SKM-1 treated with dmso at 0.1 percent for 144 hours (cell line): ENCODE data around the gene TOX2.

Experiments used
- DNase-seq: peaks from one replicate; lab custom pipeline; 2025; ENCODE audit not compliant: unreplicated experiment; lab: John Stamatoyannopoulos, UW

TOX2 gene

DNA sequence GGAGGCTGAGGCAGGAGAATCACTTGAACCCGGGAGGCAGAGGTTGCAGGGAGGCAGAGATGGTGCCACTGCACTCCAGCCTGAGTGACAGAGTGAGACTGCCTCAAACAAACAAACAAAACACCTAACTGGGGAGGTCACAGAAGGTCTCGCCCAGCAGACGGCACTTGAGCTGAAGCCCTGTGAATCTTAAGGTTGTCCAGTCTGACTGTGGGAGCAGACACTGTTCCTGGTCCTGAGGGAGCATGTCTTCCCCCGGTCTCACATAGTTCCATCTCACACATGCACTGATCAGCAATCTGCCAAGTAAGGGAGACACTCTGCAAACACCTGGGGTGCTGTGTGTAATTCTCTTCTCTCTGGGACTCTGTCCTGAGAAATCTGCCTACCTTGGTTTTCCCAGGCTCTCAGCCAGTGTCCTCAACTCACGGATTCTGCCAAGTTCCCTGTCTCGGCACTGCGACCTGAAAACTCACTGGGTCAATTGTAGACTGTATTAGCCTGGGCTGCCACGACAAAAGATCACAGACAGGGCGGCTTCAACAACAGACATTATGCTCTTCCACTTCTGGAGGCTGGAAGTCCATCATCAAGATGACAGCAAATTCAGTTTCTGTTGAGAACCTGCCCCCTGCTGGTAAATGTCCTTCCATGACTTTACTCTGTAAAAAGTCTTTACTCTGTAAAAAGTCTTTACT is 178.0 kb downstream of the TOX2 start:
- DNase-seq: peak; percentile 61

DNA sequence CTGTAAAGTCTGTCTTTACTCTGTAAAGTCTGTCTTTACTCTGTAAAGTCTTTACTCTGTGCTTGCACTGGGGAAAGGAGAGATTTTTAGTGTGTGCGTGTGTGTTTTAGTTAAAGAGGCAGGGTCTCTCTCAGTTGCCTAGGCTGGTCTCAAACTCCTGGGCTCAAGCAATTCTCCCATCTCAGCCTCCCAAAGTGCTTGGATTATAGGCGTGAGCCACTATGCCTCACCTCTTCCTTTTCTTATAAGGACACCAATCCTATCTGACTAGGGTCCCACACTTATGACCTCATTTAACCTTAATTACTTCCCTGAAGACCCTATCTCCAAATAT is 178.6 kb downstream of the TOX2 start:
- no peak for DNase-seq

DNA sequence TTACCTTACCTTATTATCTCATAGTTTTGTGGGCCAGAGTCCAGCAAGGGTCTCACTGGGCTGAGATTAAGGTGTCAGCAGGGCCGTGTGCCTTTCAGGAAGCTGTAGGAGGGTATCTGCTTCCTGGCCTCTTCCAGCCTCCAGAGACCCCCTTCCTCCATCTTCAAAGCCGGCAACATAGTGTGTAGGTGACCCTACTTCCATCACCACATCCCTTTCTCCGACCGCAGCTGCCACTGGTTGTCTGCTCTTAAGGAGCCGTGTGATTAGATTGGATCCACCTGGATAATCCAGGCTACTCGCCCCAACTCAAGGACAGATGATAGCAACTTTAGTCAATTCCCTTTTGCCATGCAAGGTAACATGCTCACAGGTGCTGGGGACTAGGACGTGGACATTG is 181.2 kb downstream of the TOX2 start:
- DNase-seq: no peak

DNA sequence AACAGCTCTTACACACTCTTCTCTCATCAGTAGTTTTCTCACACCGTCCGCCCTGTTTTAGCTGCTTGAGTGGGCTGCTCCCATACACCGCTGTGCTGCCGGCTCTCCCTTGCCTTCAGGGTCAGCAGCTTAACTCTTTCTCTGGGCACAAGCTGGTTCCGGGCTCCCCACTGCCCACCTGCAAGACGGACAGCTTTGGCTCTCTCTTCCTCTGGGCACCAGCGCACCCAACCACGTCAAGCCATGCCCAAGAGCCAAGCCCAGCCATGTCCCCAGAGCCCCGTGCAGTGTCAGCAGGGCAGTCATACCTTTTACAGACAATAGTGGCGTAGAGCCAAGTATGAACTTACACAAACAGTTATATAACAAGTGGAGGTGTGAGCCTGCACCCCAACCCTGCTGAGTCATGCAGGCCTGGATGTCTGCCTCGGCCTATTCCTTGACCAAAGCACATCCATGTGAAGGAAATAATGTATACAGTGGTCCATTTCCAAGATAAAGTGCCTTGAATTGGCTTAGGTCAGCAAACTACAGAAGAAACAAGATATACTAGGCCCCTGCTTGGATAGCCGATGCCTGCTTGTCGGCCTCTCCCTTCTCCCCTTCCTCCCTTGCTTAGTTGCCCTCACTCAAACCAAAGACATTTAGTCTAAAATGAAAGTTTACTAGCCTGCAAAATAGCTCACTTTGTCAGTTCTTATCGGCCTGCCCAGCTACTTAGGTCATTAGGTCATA is 183.0 kb downstream of the TOX2 start:
- DNase-seq: no peak

DNA sequence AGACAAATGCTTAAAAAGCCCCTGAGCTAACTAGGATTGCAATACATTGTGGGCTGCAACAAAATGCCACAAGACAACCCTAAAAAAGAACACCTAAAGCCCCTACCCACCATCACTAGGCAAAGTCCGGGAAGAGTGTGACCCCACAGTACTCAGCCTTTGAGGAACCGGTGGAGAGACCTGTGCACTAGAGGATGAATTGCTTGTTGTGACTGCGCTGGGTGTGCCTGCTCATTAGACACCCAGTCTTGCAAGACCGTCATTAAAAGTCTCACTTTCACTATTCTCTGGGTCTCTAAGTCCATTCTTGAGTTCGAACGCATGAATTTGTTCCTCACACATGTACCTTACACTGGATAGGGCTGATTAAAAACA is 183.6 kb downstream of the TOX2 start:
- DNase-seq: no peak

DNA sequence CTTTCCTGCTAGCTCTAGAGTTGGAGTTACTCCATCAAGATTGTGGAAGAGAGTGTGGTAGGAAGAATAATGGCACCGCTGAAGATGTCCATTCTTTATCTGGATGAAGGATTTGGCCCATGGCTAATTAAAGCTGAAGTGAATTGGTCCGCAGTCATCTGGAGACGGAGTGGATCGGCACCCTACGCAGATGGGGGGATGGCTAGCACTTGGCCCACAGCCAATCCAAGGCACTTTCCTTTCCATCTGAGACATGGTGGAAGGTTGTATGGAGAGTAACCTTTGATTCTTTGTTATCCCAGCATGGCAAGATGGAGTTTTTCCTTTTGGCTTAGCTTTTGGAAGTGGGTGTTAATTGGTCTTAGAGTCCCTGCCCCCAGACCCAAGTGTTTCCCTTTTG is 184.0 kb downstream of the TOX2 start:
- DNase-seq: no peak

DNA sequence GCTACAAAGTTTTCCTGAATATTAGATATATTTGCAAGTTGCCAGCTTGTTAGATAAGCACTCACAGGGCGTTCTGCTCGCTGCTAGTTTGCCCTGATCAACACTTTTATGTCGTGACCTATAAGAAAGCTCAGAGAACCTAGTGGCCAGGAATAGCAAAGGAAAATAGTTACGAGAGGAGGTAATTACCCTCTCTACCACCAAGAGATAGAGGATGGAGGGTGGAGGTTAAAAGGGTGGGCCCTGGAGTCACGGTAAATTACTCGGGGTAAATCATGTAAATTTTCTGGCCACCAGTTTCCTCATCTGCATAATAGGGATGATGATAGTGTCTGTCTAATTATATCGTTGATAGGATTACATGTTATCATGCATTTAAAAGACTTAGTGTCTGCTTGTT is 185.2 kb downstream of the TOX2 start:
- no peak for DNase-seq

DNA sequence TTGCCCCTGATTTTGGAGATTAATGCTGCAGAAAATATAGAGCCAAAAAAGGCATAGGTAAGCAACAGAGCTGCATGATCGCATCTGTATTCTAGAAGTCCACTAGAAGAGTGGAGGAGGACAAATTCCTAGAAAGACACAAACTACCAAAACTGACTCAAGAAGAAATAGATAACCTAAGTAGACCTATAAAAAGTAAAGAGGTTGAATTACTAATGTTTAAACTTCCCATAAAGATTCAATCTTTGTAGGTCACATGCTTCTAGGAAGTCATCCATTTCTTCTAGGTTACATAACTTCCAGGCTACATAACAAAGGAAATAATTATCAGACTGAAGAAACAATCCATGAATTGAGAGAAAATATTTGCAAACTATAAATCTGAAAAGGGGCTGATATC is 187.9 kb downstream of the TOX2 start:
- DNase-seq: no peak

DNA sequence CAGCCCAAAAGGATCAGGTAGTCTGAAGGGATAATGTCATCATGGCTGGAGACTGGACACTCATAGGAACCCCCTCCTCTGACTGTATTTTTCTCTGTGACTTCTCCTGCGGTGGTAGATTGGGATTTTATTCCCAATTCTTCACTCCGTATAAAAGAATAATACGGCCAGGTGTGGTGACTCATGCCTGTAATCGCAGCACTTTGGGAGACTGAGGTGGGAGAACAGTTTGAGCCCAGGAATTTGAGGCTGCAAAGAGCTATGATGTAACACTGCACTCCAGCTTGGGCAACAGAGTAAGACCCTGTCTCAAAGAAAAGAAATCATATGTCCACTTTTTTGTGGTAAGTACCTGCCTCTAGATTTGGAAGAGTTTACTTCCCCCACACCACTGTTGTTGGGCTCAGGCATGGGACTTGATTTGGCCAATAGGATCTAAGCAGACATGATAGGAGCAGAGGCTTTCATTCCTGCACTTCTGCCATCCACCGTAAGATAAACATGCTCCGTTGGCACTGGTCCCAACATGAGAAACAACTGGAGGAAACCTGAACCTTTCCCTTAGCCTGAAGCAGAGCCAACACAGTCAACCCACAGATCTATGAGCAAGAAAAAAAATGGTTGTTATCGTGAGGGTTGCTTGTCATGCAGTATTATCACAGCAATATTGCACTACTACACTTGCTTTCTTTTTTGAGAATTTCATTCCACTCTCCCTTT is 190.3 kb downstream of the TOX2 start:
- DNase-seq: no peak

DNA sequence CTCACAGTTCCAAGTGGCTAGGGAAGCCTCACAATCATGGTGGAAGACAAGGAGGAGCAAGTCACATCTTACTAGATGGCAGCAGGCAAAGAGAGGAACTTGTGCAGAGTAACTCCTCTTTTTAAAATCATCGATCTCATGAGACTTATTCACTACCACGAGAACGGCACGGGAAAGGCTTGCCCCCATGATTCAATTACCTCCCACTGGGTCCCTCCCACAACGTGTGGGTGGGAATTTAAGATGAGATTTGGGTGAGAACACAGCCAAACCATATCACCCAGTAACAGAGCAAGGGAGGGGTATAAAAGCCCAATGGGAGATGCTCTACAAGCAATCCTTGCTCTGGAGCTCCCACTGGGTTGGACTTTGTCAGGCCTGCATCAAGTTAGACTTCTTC is 192.0 kb downstream of the TOX2 start:
- DNase-seq: no peak

DNA sequence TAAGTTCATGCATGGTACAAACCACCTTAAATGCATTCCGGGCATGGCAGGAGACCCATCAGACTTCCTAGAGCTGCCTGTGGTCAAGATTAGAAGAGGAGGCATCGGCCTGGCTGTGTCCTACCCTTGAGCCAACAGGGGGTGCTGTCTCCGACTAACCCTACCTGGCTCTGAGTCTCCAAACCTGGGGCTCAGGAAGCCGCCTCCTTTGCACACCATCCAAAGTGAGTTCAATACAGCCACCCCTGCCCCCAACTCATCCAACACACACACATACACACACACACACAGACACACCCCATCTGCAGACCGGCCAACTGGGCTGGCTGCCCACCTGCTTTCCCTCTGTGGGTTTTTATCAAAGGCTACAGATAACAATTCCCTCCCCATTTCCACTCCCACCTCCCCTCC is 195.3 kb downstream of the TOX2 start:
- no peak for DNase-seq

DNA sequence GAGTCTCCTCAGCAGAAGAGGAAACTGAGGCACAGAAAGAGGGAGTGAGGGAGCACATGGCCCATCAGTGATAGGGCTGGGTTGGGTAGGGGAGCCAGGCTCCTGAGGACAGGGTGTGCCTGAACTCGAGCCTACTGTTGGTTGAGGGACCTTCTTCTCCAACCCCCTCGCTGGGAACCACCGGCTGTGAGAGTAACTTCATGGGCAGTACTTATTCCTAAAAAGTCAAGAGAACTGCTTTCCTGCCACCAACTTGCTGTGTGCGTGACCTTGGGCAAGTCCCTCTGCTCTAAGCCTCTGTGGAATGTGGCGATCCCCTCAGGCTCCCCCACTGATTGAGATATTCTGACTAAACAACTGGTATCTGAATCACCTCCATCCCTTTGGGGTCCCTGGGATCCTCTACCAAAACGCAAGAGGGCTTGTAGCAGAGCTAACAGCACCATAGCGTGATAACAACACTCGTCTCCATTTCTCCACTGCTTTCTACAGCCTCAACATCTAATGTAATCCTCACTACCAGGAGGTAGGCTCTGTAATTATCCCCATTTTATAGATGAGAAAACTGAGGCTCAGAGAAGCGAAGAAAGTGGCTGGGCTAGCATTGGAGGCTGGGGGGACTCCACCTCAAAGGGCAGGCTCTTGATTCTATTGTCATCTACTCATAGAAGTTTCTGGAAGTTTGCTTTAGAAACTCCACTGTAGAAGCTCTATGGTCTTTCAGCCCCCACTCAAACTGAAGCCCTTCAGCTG is 196.3 kb downstream of the TOX2 start:
- no peak for DNase-seq

DNA sequence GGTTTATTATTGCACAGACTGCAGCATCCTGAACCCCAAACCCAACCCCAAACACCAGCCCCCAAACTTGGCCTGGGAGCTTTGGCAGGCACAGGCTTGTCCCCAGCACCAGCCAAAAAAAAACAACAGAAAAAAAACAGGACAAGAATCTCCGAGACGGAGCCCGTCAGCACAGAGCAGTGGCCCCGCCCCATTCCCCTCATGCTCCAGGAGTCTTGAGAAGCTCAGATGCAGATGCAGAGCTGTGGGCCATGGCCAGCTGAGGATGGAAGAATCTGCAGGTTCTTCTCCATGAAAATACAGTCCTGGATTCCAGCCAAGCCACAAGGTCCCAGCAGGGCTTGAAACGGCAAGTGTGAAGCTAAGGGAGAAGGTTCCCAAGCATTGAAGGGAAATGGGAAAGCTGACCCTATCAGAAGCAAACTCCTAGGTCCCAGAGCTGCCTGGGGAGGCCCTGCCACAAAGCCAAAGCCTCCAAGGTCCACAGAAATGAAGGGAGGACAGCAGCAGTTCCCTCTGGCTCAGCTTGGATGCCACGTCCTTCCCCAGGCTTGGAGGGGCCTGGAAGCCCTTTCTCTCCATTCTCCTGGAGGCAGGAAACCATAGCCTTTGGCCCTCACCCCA is 197.2 kb downstream of the TOX2 start:
- DNase-seq: no peak

DNA sequence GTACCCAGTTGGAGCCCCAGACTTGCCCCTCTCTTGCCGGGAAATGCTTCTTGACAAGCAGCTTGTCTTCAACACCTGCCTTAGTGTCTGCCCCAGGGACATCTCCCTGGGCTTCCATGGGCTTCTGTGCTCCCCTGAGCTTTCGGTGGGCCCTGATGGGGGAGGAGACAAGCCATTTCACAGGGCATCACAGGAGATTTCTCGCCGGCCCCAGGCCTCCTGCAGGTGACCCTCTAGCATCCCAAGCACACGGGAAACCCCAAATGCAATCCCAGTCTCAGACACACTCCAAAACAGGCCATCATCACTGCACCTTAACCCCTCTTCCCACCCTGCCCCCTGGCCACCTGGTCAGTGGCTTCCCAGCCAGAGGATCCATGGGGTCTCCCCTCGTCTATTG is 197.8 kb downstream of the TOX2 start:
- no peak for DNase-seq

DNA sequence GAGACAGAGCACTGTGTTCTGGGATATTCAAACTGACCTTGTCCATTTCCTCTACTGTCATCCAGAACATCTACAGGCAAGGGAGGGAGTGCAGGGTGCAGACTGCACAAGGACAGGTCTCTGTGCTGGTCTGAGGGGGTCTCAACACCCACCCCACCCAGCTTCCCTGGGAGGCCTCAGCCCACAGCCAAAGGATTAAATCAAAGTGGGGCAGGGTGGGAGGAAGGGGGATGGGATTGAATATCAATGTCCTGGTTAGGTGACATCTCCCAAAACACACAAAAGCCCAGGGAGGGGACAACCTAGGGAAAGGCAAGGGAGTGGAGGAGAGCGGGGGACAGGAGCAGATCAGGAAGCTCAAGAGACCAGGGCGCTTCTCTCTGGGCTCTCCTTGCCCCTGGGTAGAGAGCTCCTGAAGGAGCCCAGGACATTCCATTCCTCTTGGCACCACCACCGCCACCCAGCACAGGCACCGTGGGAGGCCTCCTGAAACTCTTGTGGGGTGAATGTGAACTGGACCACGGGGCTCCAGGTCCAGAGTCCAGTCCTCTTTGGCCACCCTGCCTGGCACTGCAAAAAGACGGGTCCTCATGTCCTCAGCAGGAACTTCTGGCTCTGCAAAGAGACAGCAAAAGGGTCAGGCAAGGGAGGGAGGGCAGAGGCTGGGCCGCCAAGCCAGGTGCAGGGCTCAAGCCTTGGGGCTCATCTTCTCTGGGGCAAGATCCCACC is 198.4 kb downstream of the TOX2 start:
- DNase-seq: no peak

DNA sequence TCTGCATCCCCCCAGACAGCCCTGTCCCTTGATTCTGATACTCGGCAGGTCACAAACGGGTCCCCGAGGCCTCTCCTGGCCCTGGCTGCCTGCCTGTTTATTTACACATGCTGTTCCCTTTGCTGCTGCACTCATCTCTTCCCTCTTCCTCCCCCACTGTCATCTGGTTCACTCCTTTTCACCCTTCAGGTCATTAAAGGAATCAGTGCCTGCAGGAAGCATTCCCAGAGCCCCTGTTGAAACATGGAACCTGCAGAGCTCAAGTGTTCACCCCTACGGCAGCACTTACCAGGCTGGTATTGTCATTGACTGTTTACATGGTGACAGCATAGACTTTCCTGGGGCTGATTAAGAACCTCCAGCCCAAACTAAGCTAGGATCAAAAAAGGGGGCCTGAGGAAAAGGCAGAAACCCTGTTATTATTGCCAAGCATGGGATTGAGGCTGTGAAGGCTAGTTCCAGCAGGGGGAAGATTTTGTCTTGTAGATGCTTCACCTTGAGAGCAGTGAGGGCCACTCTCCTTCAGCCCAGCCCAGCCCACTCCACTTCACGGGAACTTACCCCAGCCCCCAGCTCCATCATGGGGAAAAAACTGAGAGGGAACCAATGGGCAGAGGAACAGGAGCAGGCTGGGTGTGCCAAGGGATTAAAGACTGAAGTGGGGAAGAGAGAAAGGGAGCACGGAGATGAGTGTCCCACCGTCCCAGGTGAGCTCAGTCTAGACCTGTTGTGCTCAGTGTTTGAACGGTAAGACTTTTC is 199.1 kb downstream of the TOX2 start:
- no peak for DNase-seq

DNA sequence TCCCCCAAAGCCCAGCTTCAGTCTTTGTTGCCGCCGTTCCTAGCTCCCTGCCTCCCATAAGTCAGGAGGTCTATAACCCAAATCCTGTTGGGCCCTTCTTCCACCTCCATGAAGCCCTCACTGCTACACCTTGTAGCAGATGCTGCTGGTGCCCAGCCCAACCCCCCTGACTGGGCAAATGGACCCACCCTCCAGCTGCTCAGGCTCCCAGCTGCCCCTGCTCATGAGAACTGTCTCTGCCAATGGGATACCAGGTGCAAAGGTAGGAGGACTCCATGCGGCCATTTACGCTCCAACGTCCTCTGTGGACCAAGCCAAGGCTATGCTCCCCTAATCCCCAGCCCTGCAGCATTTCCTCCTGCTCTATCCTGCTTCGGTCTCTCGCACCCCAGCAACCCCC is 200.5 kb downstream of the TOX2 start:
- DNase-seq: no peak

DNA sequence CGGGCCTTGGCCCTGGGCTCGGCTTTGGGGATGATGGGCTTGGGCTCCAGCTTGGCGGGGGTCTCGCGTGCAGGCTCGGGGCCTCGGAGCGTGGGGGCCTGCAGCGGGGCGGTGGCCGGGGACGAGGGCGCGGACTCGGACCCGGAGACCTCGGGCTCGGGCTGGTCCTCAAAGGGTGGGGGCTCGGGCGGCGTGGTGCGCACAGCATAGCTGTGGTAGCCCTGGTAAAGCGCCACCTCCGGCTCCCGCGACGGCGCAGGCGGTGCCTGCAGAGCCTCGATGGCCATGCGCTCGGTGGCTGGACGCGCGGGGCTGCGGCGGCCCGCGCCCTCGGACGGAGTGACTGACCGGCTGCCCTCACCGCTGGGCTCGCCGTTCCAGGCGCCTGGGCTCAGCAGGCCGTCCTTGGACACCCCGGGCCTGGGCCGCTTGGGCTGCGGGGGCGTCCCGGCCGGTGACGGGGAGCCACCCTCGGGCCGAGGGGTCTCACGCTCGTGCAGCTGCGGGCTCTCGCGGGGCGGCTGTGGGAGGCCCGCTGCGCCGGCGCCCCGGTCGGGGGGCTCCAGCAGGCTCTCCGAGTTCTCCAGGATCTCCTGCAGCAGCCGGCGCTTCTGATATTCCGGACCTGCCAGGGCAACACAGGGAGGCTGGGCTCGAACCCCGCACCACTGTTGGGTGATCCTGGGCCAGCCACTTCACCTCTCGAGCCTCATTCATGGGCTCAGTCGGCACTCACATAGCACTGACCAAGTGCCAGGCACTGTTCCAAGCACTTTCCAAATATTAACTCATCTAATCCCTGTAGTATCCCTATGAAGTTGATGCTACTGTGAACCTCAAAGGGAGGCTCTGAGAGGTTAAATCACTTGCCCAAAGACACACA is 201.4 kb downstream of the TOX2 start:
- DNase-seq: no peak
